ENCODE data around the gene SEMA3A.
"Not testable (repeated sequence)": the region's sequence is repeated elsewhere in the genome, so short reads cannot be mapped to it uniquely, and the experiment has no call there.

The SEMA3A gene

DNA sequence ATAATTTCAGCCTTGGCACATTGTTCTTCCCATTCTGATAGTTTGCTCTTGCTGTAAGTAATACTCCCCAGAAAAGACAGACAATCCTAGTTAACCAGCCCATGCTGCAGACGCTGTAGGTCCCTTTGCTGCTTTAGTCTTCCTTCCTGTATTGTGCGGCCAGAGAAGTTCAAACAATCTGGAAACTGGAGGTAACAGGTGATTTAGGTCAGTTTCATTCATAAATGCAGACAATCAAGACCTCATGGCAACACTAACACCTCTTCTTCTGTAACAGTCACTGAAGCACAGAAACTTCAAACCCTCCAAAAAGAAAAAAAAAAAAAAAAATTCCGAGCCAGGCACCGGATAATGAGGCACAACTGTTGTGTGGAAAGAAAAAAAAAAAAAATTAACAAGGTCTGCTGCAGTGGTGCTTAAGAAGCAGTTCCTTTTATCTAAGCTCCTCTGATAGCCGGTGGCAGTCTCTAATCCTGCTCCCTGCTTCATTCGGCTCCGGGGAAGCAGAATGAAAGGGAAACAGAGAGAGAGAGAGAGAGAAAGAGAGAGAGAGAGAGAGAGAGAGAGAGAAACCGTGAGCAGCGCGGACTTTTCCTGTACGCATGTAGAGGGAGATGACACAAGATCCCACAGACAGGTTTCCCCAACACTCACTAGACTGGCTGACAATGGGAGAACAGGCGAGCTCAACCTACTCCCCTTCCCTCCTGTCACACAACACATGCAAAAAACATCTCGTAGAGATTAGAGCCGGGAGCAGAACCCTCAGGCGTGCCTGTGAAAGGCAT lies at the start of gene SEMA3A:
Gene SEMA3A, minus strand, starts transcription at position 306 of the 788 bp plus-strand sequence. Its CDS starts 203 bp downstream, at position 103.
- DNase-seq, result no peak

DNA sequence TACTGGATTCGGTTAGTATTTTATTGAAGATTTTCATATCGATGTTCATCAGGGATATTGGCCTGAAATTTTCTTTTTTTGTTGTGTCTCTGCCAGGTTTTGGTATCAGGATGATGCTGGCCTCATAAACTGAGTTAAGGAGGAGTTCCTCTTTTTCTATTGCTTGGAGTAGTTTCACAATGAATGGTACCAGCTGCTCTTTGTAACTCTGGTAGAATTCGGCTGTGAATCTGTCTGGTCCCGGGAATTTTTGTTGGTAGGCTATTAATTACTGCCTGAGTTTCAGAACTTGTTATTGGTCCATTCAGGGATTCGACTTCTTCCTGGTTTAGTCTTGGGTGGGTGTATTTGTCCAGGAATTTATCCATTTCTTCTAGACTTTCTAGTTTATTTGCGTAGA lies 48.4 kb upstream of the SEMA3A start:
- DNase-seq, result not testable (repeated sequence)

DNA sequence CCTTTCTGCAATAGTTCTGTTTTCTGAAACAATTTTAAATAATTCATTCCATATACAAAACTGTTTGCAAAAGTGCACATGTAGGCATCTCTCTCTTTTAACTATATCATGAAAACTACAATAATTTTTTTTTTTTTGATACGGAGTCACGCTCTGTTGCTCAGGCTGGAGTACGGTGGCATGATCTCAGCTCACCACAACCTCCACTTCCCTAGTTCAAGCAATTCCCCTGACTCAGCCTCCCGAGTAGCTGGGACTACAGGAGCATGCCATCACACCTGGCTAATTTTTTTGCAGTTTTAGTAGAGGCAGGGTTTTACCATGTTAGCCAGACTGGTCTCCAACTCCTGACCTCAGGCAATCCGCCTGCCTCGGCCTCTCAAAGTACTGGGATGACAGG lies 44.0 kb upstream of the SEMA3A start:
- DNase-seq, result no peak

DNA sequence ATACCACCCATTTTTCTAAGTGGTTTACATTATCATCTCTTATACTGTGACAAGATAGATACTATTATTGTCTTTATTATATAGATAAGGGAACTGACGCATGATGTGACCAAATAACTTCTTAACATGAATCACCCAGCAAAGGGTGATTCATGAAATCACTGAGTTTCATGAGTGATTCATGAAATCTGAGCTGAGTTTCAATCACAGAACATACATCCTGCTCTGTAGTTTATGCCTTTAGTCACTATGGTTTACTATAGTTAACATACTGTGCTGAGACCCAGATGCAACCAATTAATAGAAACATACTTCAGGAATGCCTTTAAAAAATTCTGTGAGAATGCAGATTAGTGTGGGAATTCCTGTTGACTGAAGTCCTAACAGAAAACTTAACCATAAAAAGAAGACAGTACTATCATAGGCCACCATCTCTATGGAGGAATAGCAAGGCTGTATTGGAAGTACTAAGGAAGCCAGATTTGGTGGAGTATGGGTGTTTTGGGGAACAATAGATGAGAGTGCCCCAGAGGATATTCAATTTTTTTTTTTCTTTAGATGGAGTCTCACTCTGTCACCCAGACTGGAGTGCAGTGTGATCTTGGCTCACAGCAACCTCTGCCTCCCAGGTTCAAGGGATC lies 43.1 kb upstream of the SEMA3A start:
- DNase-seq, result no peak

DNA sequence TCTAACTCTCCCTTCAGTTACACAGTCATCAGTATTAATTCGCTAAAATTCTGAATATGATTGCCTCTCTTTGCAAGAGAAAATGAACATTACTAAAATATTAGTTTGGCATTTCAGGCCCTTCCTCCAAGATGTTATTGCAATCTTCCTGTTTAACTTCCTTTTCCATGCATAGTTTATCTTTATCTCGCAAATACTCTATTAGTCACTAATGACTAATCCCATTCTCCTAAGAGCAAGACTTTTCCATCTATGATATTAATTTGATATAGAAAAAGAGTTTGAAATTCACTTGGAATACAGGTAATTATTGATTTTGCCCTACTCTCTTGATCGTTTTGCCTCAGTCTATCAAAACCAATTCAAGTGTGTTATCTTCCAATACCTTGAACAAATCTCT lies 41.8 kb upstream of the SEMA3A start:
- no peak for DNase-seq

DNA sequence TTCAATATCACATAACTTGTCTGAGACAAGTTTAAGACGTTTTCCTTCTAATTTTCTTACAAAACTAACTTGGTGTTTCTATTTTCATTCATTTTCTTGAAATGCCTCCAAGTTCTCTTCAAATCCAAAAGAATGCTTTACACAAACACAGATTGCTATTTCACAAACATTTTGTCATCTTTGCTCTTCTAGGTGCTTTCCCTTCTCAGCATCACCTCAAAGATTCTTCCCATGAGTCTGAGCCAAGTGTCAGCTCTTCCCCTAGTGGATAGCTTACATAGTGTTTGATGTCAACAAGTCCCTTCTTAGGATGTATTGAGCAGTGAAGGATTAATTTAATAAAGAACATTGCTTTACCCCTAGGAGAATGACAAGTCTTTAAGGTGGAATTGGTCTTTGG lies 38.1 kb upstream of the SEMA3A start:
- no peak for DNase-seq

DNA sequence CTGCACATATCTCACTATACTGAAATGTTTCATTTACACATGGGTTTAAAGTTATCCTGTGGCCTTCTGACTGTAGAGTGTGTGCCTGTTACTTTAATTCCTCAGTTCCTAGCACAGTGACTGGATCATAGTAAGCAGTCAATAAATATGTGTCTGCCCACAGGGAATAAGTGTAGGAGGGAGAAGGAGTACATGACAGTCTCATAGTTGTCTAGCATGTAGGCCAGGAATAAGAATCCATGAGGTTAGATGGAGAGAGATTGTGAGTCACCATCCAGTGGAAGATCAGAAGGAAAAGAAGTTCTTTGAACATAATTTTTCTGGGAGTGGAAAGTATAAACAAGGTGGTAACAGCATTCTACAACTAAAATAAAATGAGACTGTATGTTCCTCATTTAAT lies 36.6 kb upstream of the SEMA3A start:
- no peak for DNase-seq

DNA sequence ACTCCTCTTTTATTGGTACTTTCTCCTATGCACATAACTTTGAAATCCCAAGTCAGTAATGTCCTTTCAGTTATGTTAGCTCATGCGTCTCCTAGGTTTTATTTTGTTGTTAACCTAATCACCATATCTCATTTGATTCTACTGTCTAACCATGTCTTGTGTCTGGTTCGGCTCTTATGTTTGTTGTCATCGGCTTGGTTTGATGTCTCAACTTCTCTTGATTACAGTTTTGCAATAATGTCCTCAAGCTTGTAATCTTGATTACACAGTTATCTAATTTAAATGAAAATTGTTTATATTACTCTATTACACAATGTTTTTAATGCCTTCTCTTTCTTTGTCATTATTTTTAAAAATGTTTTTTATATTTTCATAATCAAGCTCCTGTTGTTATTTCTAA lies 35.9 kb upstream of the SEMA3A start:
- DNase-seq, result no peak

DNA sequence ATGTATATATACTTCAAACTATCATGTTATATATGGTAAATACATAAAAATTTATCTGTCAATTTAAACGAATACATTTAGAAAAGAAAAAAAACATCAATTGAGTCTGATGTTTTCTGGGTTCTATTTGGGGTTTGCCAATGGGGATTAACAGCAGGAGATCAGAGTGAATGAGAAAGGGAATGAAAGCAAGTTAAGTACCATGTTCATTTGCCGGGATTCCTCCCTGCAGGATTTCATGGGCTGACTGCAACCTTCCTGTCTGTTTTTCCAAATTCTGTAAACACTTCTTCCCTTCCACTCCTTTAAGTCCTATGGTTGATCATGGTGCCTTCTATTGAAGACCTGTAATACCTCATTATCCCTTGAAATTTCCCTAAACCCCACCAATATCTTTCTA lies 33.9 kb upstream of the SEMA3A start:
- no peak for DNase-seq

DNA sequence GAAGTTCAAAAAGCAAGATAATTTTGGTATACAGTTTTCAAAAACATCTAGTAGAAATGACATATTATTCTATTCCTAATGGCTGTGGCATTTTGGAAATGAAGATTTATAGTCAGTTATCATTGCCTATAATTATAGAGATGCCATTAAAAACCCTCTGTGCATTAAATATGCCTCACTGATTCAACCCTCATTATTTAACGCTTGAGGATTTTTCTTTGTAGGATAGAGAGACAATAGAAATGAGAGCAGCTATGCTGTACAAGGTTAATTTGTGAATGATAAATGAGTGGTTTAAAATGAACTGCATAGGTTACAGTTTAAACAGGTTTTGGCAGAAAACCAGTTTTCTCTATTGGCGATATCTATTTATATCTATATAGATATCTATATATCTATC lies 32.2 kb upstream of the SEMA3A start:
- DNase-seq, result no peak

DNA sequence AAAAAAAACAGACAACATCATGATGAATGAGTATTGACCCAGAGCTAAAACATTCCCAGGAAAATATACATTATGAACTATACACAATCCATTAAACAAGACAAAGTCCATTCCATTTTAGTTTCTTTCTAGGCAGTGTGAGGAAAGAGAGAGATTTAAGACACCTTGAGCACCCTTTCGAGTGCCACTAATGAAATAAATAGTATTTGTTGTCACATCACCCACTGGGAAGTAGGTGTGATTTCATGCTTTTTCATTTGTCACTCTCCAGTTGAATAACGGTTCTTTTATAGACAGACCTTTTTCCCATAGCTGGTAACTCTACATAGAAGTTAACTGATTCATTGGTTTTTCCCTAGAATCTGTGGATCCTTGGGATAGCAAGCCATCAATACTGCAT lies 29.9 kb upstream of the SEMA3A start:
- no peak for DNase-seq

DNA sequence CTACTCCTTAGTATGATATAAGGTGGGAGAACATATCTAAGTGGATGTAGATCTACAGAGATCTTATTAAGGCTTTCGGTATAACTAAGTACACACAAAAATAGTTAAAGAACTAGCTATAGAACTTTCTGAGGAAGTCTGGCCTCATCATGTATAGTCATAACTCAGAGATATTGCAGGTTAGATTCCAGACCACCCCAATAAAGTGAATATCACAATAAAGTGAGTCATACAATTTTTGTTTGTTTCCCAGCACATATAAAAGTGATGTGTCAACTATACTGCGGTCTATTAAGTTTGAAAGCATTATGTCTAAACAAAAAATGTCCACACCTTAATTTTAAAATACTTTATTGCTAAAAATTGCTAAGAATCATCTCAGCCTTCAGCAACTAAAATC lies 24.7 kb upstream of the SEMA3A start:
- no peak for DNase-seq

DNA sequence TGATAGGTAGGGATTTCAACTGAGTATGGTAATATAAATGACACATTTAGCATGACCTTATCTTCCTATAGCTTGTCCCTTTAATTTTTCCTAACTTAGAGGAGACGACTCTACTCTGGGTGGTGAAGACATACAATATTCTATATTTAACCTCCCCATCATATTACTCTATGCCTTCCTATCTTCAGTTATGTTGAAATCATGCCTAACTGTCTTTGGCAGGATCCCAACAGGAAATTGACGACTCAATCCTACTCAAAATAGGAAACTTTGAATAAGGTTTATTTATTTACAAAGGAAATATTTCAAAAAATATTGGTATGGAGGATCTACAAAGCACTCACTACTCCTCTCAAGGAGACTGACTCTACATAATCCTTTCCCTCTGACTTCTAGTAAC lies 24.1 kb upstream of the SEMA3A start:
- DNase-seq, result no peak

DNA sequence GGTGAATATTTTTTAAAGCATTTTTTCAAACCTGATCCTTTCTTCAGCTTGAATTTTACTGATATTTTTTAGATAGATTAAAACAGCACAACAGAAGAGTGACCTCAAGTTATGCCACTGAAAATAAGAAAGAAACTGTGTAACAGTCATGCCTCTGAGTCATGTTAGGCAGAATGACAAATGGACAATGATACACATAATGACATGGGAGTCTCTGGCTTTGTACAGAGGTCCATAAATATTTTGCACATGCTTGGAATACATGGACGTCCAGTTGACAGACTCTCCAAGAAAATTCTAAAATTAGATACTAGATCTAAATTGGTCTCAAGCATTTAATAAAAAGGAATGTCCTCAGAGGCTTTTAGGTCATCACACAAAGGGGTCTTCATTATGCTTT lies 21.9 kb upstream of the SEMA3A start:
- no peak for DNase-seq

DNA sequence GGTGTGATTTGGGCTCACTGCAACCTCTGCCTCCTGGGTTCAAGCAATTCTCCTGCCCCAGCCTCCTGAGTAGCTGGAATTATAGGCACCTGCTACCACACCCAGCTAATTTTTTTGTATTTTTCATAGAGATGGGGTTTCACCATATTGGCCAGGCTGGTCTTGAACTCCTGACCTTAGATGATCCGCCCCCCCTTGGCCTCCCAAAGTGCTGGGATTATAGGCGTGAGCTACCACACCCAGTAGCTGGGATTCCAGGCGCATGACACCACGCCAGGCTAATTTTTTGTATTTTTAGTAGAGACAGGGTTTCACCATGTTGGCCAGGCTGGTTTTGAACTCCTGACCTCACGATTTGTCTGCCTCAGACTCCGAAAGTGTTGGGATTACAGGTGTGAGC lies 20.2 kb upstream of the SEMA3A start:
- not testable (repeated sequence) for DNase-seq

DNA sequence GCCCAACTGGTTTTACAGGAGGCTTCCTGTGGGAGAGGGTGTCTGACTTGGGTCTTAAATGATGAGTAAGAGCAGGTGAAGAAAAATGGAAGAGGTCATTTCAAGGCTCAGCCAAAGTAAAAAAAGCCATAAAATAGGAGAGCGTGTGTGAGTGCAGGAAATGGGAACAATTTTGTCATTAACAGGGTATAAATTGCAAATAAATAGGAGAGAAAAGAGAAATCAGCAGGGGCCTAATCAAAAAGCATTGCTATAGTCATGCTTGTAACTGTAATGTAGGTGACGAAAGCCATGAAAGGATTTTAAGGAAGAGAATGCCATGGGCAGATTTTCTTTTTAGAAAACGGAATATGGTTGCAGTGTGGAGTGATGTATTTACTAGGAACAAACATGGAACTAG lies 15.7 kb upstream of the SEMA3A start:
- DNase-seq, result no peak

DNA sequence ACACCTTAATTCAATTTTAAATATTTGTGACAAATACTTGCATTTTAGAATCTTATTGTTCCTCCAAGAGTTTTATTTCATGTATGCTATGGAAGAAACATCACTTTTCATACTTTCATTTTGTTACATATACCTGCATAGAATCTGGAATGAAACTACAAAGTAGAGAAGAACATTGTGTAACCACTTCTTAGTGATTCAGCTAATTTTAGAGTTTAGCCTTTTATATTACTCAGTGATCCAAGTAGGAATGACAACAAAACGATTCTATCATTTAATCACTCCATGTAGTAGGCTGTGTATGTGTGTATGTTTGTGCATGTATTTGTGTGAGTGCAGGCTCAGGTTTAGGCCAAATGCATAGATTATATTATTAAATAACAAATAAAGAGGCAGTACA lies 14.4 kb upstream of the SEMA3A start:
- no peak for DNase-seq

DNA sequence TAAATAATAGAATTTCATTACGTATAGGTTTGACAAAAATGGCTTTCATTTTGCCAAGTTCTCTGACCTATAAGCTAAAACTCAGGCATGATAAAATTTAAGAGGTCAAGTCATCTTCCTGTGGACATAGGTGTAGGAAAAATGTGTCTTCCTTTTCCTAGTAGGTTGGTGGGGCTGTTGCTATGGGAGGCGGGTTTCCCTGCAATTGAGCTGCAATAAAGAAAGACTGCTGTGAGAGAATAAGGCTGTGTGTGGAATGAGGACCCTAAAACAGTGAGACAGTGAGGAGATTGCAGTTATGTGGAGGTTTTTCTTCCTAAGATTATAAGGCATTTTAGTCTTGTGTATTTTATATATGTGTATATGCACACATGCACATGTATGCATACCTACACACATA lies 13.0 kb upstream of the SEMA3A start:
- DNase-seq, result no peak

DNA sequence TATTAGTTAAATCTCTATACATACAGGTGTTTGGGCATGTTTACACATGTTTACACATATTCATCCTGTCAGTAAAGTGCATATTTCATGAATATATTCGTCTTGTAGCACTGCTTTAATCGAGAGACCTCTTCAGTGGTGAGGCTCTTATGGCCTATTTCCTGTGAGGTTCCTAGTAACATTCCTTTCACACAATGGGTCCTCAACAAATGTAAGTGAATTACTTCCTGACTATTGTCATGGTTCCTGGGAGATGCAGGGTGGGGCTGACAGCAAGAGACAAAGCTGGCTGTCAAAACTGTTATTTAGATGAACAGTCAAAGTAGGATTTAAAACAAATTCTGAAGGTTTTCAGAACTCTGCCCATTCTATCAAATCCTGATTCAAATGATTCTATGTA lies 12.4 kb upstream of the SEMA3A start:
- DNase-seq, result no peak

DNA sequence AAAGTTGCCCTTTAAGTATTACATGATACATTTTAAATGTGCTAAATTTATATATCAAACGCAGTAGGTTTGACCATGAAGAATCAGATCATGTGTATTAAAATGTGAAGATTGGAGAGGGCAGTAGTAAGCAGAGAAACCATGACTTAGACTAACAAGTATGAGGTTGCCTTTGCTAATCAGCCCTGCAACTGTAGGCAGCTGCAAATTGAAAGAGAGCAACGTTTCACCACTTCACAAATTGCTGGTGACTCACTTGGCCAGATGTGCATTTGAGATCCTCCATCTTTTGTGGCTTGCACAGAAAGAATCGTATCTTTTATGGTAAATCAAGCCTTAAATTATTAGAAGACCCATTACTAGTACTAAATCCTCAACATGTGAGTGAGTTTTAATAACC lies 10.1 kb upstream of the SEMA3A start:
- DNase-seq, result no peak

DNA sequence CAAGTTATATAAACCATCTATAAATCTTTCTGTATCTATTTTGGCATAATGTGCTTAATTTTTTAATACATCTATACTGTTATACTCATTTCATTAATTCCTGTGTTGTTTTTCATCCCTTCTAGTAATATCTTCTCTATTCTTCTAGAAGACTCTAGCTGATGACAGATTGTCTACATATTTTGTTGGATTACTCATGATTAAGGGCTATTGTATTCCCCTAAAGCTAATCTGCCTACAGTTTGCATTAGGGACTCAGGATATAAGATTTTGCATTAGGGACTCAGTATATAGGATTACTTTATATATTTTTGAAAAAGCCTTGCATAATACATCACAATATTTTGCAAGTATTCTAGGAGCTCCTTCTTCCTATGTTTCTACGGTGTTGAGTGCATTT lies 8.3 kb upstream of the SEMA3A start:
- DNase-seq, result no peak

DNA sequence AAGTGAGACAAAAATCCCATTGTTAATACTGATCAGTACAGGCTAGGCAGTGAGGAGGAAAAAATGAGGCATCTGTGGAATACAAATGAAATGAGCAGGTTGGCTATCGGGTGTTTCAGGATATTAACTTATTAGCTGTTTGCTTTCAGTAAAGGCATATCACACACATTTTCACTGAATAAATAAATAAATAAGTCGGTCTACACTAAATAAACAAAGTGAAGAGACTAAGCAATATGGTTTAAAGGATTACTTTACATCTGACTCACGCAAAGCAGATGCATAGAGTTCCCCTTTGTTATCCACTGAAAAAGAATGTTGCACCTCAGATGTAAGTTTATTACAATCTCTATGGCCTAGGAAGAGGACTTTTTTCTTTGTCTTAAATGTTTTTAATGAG lies 6.3 kb upstream of the SEMA3A start:
- no peak for DNase-seq

DNA sequence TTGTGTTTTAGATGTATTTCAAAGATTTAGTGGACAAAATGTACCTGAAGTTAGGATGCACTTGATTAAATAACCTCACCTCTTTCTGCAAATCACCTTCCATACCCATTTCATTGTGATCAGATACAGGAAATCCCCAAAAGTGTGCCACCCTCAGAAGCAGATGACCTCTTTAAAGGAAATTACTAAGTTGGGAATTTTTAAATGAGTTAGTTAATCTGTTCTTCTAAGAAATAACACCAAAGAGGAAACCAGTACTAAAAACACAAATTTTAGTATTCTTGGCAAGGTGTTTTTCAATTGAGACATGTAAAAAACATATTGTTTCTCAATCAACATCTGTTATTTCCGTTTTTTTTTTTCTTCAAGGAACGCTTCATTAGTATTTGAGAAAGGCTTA lies 4.6 kb upstream of the SEMA3A start:
- DNase-seq, result no peak

DNA sequence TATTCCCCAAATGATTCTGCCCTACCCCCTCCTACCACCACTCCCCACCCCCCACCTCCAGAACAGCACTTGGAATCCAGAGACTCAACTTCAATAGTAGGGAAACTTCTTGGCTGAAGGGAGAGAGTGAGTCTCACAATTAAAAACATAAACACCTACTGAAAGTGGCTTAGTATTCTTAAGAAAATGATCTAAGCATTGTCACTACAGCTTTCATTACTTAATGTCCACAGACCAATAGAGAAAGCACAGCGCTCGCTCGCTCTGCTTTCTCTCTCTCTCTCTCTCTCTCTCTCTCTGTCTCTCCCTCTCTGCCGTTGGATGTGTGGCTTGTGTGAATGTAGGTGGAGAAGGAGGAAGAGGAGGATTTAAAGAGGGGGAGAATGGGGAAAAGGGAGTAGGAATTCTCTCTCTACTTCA lies 1.5 kb upstream of the SEMA3A start:
- no peak for DNase-seq
